Measurements from ENCODE around the gene GPATCH4.
"Not testable (repeated sequence)": the region's sequence is repeated elsewhere in the genome, so short reads cannot be mapped to it uniquely, and the experiment has no call there.

The GPATCH4 gene

GRCh38 chr1:156566436-156566835 is 34.8 kb downstream of the GPATCH4 start:
- no peak for FAIRE-seq
- DNase-seq (ENCODE audit: insufficient read length): no peak
- no peak for TF ChIP-seq POLR2AphosphoS5 (IDR thresholded peaks at IDR 0.05; ENCODE audit: low read depth, low read length)
- TF ChIP-seq POLR2A (IDR thresholded peaks at IDR 0.05; ENCODE audit: low read depth, low read length): no peak
- TF ChIP-seq TAF1 (IDR thresholded peaks at IDR 0.05; ENCODE audit: borderline replicate concordance, low read depth, low read length): no peak

GRCh38 chr1:156565519-156565918 is 35.8 kb downstream of the GPATCH4 start:
- no peak for FAIRE-seq

GRCh38 chr1:156560585-156561163 is 40.6 kb downstream of the GPATCH4 start:
- DNase-seq (ENCODE audit: insufficient read length) (no peak), FAIRE-seq (no peak)
- TF ChIP-seq TAF1 (IDR thresholded peaks at IDR 0.05; ENCODE audit: borderline replicate concordance, low read depth, low read length) (no peak), POLR2A (IDR thresholded peaks at IDR 0.05; ENCODE audit: low read depth, low read length) (no peak), POLR2AphosphoS5 (IDR thresholded peaks at IDR 0.05; ENCODE audit: low read depth, low read length) (no peak)

More at GRCh38 chr1:156565519-156565918, 35.8 kb downstream of the GPATCH4 start:
- TF ChIP-seq TAF1 (IDR thresholded peaks at IDR 0.05; ENCODE audit: borderline replicate concordance, low read depth, low read length) (no peak), POLR2AphosphoS5 (IDR thresholded peaks at IDR 0.05; ENCODE audit: low read depth, low read length) (no peak), POLR2A (IDR thresholded peaks at IDR 0.05; ENCODE audit: low read depth, low read length) (no peak)
- DNase-seq (ENCODE audit: insufficient read length): no peak

GRCh38 chr1:156559797-156560385 is 41.4 kb downstream of the GPATCH4 start:
- no peak for DNase-seq (ENCODE audit: insufficient read length)
- FAIRE-seq: no peak
- TF ChIP-seq TAF1 (IDR thresholded peaks at IDR 0.05; ENCODE audit: borderline replicate concordance, low read depth, low read length) (no peak), POLR2A (IDR thresholded peaks at IDR 0.05; ENCODE audit: low read depth, low read length) (no peak), POLR2AphosphoS5 (IDR thresholded peaks at IDR 0.05; ENCODE audit: low read depth, low read length) (no peak)

- FAIRE-seq (no peak), DNase-seq (ENCODE audit: insufficient read length) (no peak)
- TF ChIP-seq POLR2A (IDR thresholded peaks at IDR 0.05; ENCODE audit: low read depth, low read length) (no peak), POLR2AphosphoS5 (IDR thresholded peaks at IDR 0.05; ENCODE audit: low read depth, low read length) (no peak), TAF1 (IDR thresholded peaks at IDR 0.05; ENCODE audit: borderline replicate concordance, low read depth, low read length) (no peak)
These were observed 42.0 kb downstream of the GPATCH4 start for GRCh38 chr1:156559086-156559796.

GRCh38 chr1:156556354-156556753 is 44.9 kb downstream of the GPATCH4 start:
- DNase-seq (ENCODE audit: insufficient read length): no peak
- TF ChIP-seq POLR2AphosphoS5 (IDR thresholded peaks at IDR 0.05; ENCODE audit: low read depth, low read length) (no peak), POLR2A (IDR thresholded peaks at IDR 0.05; ENCODE audit: low read depth, low read length) (no peak)
- no peak for FAIRE-seq

- no peak for TF ChIP-seq POLR2AphosphoS5 (IDR thresholded peaks at IDR 0.05; ENCODE audit: low read depth, low read length)
- no peak for TF ChIP-seq POLR2A (IDR thresholded peaks at IDR 0.05; ENCODE audit: low read depth, low read length)
- TF ChIP-seq TAF1 (IDR thresholded peaks at IDR 0.05; ENCODE audit: borderline replicate concordance, low read depth, low read length): no peak
- FAIRE-seq: no peak
- DNase-seq (ENCODE audit: insufficient read length): no peak
These were observed 45.6 kb downstream of the GPATCH4 start for GRCh38 chr1:156555715-156556114.

GRCh38 chr1:156554971-156555370 is 46.3 kb downstream of the GPATCH4 start:
- no peak for FAIRE-seq
- no peak for DNase-seq (ENCODE audit: insufficient read length)
- TF ChIP-seq POLR2A (IDR thresholded peaks at IDR 0.05; ENCODE audit: low read depth, low read length) (no peak), POLR2AphosphoS5 (IDR thresholded peaks at IDR 0.05; ENCODE audit: low read depth, low read length) (no peak), TAF1 (IDR thresholded peaks at IDR 0.05; ENCODE audit: borderline replicate concordance, low read depth, low read length) (no peak)

GRCh38 chr1:156553860-156554485 is 47.3 kb downstream of the GPATCH4 start:
- FAIRE-seq (no peak), DNase-seq (ENCODE audit: insufficient read length) (no peak)
- TF ChIP-seq POLR2AphosphoS5 (IDR thresholded peaks at IDR 0.05; ENCODE audit: low read depth, low read length): no peak
- no peak for TF ChIP-seq POLR2A (IDR thresholded peaks at IDR 0.05; ENCODE audit: low read depth, low read length)
- TF ChIP-seq TAF1 (IDR thresholded peaks at IDR 0.05; ENCODE audit: borderline replicate concordance, low read depth, low read length): no peak

GRCh38 chr1:156552937-156553336 is 48.3 kb downstream of the GPATCH4 start:
- not testable (repeated sequence) for DNase-seq (ENCODE audit: insufficient read length)

GRCh38 chr1:156552518-156552917 is 48.8 kb downstream of the GPATCH4 start:
- FAIRE-seq (no peak), DNase-seq (ENCODE audit: insufficient read length) (no peak)
- TF ChIP-seq POLR2A (IDR thresholded peaks at IDR 0.05; ENCODE audit: low read depth, low read length): no peak

More at GRCh38 chr1:156552937-156553336, 48.3 kb downstream of the GPATCH4 start:
- FAIRE-seq: not testable (repeated sequence)

GRCh38 chr1:156551869-156552268 is 49.4 kb downstream of the GPATCH4 start:
- no peak for TF ChIP-seq POLR2A (IDR thresholded peaks at IDR 0.05; ENCODE audit: low read depth, low read length)
- TF ChIP-seq POLR2AphosphoS5 (IDR thresholded peaks at IDR 0.05; ENCODE audit: low read depth, low read length): no peak
- no peak for TF ChIP-seq TAF1 (IDR thresholded peaks at IDR 0.05; ENCODE audit: borderline replicate concordance, low read depth, low read length)
- FAIRE-seq (no peak), DNase-seq (ENCODE audit: insufficient read length) (no peak)

Data from GM12892 (cell line).